HepG2 (cell line): Measurements from ENCODE around the gene CRISPLD2. TPM values are rescaled to one million over a fixed set of nuclear protein-coding genes. Genes with fewer than 3 reads are reported as not detected.

Experiments
- ATAC-seq: fragments of 200-7000 bp; cut with Tn5 transposase; 3 replicates; pipeline ENCODE4 v1.9.1; 2020; ENCODE audit warnings: mild to moderate bottlenecking, moderate library complexity
- BruUV-seq: library from RNA; stranded (reverse); fragments of 400-500 nt; replicated peaks from 2 replicates; lab custom pipeline; 2021; lab: Mats Ljungman, UMichigan
- CTCF ChIA-PET: fragments of 300-600 bp; formaldehyde crosslinking; extraction: SDS; loops from one replicate; lab custom pipeline; 2021; ENCODE audit warnings: low total read pairs, inconsistent platforms, low intra/inter-chr PET ratio; lab: Yijun Ruan, JAX
- POLR2A ChIA-PET: fragments of 350-600 bp; sonication (Branson Sonifier 250); formaldehyde crosslinking; loops from one replicate; lab custom pipeline; 2020; ENCODE audit warnings: antibody characterized with exemption, inconsistent platforms; lab: Yijun Ruan, JAX
- DNase-seq: peaks from one replicate; pipeline ENCODE4 v3.0.0-alpha.2; 2015; ENCODE audit warnings: low spot score
- FAIRE-seq: peaks from 3 replicates; lab custom pipeline; 2011; peaks lifted over from hg19 to GRCh38; lab: Jason Lieb, UNC
- H2AFZ ChIP-seq: one replicate; pipeline ENCODE4 v1.6.1; 2011; ENCODE audit warnings: low read length, inconsistent platforms
- H3K27ac ChIP-seq: fragments of 300-600 bp; 3 replicates; pipeline ENCODE4 v1.8.0; 2011; ENCODE audit warnings: mixed run types, mild to moderate bottlenecking, mixed read lengths, low read length, inconsistent platforms; ENCODE audit not compliant: insufficient read depth; ENCODE audit errors: extremely low read length
- H3K27me3 ChIP-seq, 2 experiments: fragments of 200-600 bp in 1 of 2; 2 replicates in 1 of 2; 3 replicates in 1 of 2; pipeline versions ENCODE4 v1.6.0 to v1.8.0; 2011; ENCODE audit warnings: low read length in 2 of 2, mild to moderate bottlenecking in 2 of 2, moderate library complexity in 2 of 2, inconsistent platforms in 1 of 2; ENCODE audit not compliant: insufficient read depth in 2 of 2, control insufficient read depth in 1 of 2
- H3K36me3 ChIP-seq, 2 experiments: fragments of 200-600 bp in 1 of 2; replicated peaks in 1 of 2; 2 replicates in 1 of 2; 3 replicates in 1 of 2; pipeline versions ENCODE4 v1.5.1 to v1.8.0; 2011; ENCODE audit warnings: low read length in 2 of 2, inconsistent platforms in 1 of 2; ENCODE audit not compliant: insufficient read depth in 2 of 2, control insufficient read depth in 1 of 2
- H3K4me1 ChIP-seq: 2 replicates; pipeline ENCODE4 v1.5.1; 2012; ENCODE audit warnings: low read length, inconsistent platforms; ENCODE audit not compliant: insufficient read depth
- H3K4me2 ChIP-seq: 2 replicates; pipeline ENCODE4 v1.6.0; 2011; ENCODE audit warnings: low read depth, low read length, inconsistent platforms
- H3K4me3 ChIP-seq, 3 experiments: fragments of 200-600 bp in 1 of 3; sonication (generic), shearing (Covaris generic) in 1 of 3; replicated peaks in 1 of 3; 2 replicates each; pipeline ENCODE4 v1.5.1; 2011 to 2016; ENCODE audit warnings: low read length in 3 of 3, inconsistent platforms in 2 of 3, low read depth in 2 of 3, mild to moderate bottlenecking in 2 of 3, control low read depth in 1 of 3, mixed read lengths in 1 of 3; ENCODE audit not compliant: insufficient read depth in 1 of 3
- H3K79me2 ChIP-seq: one replicate; pipeline ENCODE4 v1.6.1; 2011; ENCODE audit warnings: low read length, inconsistent platforms; ENCODE audit not compliant: insufficient read depth
- H3K9ac ChIP-seq: 2 replicates; pipeline ENCODE4 v1.6.0; 2011; ENCODE audit warnings: mild to moderate bottlenecking, low read depth, low read length, inconsistent platforms; ENCODE audit not compliant: insufficient read depth
- H3K9me3 ChIP-seq: 2 replicates; pipeline ENCODE4 v1.5.1; 2012; ENCODE audit warnings: mild to moderate bottlenecking, low read length
- H4K20me1 ChIP-seq: 2 replicates; pipeline ENCODE4 v1.6.0; 2011; ENCODE audit warnings: inconsistent platforms, mild to moderate bottlenecking, low read length, moderate library complexity; ENCODE audit not compliant: insufficient read depth
- CHCHD3 ChIP-seq: sonication (generic); formaldehyde crosslinking; IDR thresholded peaks from 2 replicates; pipeline ENCODE4 v1.8.0; 2022; ENCODE audit warnings: mild to moderate bottlenecking, missing genetic modification reagents, moderate library complexity
- FOXC1 ChIP-seq: sonication (generic); formaldehyde crosslinking; IDR thresholded peaks from 2 replicates; pipeline ENCODE4 v1.8.0; 2022; ENCODE audit warnings: mild to moderate bottlenecking, missing genetic modification reagents, borderline replicate concordance
- KMT2B ChIP-seq: IDR thresholded peaks from 2 replicates; pipeline ENCODE4 v1.6.1; 2016; ENCODE audit warnings: missing genetic modification reagents, missing compliant biosample characterization
- MAZ ChIP-seq, 2 experiments: sonication (generic) in 1 of 2; formaldehyde crosslinking in 1 of 2; IDR thresholded peaks; 2 replicates each; pipeline versions ENCODE4 v1.5.0 to v1.6.1; 2012 to 2020; ENCODE audit warnings: low read depth in 2 of 2, mild to moderate bottlenecking in 2 of 2, borderline replicate concordance in 1 of 2, improper control_type of control experiment in 1 of 2, low read length in 1 of 2, missing genetic modification reagents in 1 of 2, moderate library complexity in 1 of 2
- SRF ChIP-seq: IDR thresholded peaks from 2 replicates; pipeline ENCODE4 v1.6.1; 2011; ENCODE audit warnings: mild to moderate bottlenecking, low read depth, low read length, moderate library complexity
- ZFP82 ChIP-seq: sonication (generic); formaldehyde crosslinking; IDR thresholded peaks from 2 replicates; pipeline ENCODE4 v1.5.1; 2020; ENCODE audit warnings: mild to moderate bottlenecking, missing genetic modification reagents, borderline replicate concordance
- ZNF766 ChIP-seq: sonication (generic); formaldehyde crosslinking; IDR thresholded peaks from 2 replicates; pipeline ENCODE4 v1.5.0; 2020; ENCODE audit warnings: missing genetic modification reagents, borderline replicate concordance
- WGBS: methylation state at CpG from one replicate; pipeline ENCODE4 v1.1.6; 2017; ENCODE audit warnings: low lambda C conversion rate; 5-methylcytosine and 5-hydroxymethylcytosine counted together
- in situ Hi-C: cut with HindIII; loops from 2 replicates; pipeline ENCODE4 v1.10.0; 2017; ENCODE audit warnings: low pct_unique_long_range_greater_than_20kb; ENCODE audit not compliant: extremely low pct_ligation_motif_present
- intact Hi-C: fragments of 100-400 bp; cut with micrococcal nuclease; formaldehyde crosslinking; loops from one replicate; pipeline ENCODE4 v1.10.0; 2022; ENCODE audit not compliant: unreplicated experiment
- polyA plus RNA-seq, 8 experiments: library from polyadenylated mRNA; depleted of rRNA in 3 of 8; stranded (reverse) in 7 of 8; unstranded in 1 of 8; fragments of >200 nt; fragmentation: Illumina TruSeq in 4 of 8; extraction: Trizol in 4 of 8; gene quantifications; 2 replicates each; pipeline versions ENCODE4 v1.2.1 to v1.2.3, GENCODE V29; 2011 to 2016; ENCODE audit warnings: low read depth in 4 of 8, missing spikeins in 1 of 8, mixed read lengths in 1 of 8; ENCODE audit not compliant: insufficient read depth in 1 of 8
- total RNA-seq, 5 experiments: library from RNA; depleted of rRNA; stranded (reverse); fragments of >200 nt; fragmentation: Illumina TruSeq; extraction: Trizol; gene quantifications; 2 replicates each; pipeline ENCODE4 v1.2.3, GENCODE V29; 2016; ENCODE audit warnings: low read depth in 1 of 5
- TF ChIP-seq, protein P1 (sequence below): sonication (generic); formaldehyde crosslinking; IDR thresholded peaks from 2 replicates; pipeline ENCODE4 v1.4.0; 2020; ENCODE audit warnings: missing genetic modification reagents, borderline replicate concordance

The CRISPLD2 gene
- total and polyA plus RNA-seq, 2 of the 13 experiments (the other 11 are each of a cell fraction or from before 2014, with no cell fraction given): 0.04 to 0.31 TPM

DNA sequence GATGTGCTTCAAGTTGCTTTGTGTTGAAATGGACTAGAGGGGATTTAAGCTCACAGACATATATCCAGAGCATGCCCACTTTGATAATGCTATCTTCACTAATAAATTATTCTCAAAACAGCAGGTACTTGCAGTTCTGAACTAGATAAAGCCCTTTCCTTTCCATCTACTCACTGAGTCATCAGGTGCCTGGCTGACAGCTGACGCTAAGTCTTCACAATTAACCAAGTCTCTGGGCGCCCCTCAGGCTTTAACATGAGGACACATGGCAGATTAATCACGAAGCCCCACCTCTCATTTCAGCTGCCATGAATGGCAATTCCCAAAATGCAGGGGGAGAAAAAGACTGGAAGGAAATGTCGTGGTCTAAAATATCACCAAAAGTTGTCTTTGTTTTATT lies 29.5 kb upstream of the CRISPLD2 start:
- H3K36me3 ChIP-seq: no peaks in the 10 kb centered on the region
- no peaks in the 10 kb centered on the region for H3K79me2 ChIP-seq
- no peaks in the 10 kb centered on the region for H3K9me3 ChIP-seq
- intact Hi-C loops: no loop called here
- BruUV-seq: no TSS peak
- H3K4me3 ChIP-seq: no peak overlapping the region
- ATAC-seq (no peak), DNase-seq (no peak), FAIRE-seq (no peak)
- in situ Hi-C loops: no loop called here
- no peaks in the 10 kb centered on the region for H4K20me1 ChIP-seq
- no peak overlapping the region for H2AFZ ChIP-seq
- TF ChIP-seq KMT2B (CRISPR knock-in tag) (no peak), SRF (no peak), ZNF766 (CRISPR knock-in tag) (no peak), CHCHD3 (CRISPR knock-in tag) (no peak), ZFP82 (no peak), FOXC1 (CRISPR knock-in tag) (no peak), MAZ (IDR thresholded peaks at IDR 0.05; ENCODE audit: borderline replicate concordance, low read depth, low read length) (no peak), MAZ (CRISPR knock-in tag; IDR thresholded peaks at IDR 0.05; ENCODE audit: low read depth) (no peak)
- TF ChIP-seq, protein P1, sequence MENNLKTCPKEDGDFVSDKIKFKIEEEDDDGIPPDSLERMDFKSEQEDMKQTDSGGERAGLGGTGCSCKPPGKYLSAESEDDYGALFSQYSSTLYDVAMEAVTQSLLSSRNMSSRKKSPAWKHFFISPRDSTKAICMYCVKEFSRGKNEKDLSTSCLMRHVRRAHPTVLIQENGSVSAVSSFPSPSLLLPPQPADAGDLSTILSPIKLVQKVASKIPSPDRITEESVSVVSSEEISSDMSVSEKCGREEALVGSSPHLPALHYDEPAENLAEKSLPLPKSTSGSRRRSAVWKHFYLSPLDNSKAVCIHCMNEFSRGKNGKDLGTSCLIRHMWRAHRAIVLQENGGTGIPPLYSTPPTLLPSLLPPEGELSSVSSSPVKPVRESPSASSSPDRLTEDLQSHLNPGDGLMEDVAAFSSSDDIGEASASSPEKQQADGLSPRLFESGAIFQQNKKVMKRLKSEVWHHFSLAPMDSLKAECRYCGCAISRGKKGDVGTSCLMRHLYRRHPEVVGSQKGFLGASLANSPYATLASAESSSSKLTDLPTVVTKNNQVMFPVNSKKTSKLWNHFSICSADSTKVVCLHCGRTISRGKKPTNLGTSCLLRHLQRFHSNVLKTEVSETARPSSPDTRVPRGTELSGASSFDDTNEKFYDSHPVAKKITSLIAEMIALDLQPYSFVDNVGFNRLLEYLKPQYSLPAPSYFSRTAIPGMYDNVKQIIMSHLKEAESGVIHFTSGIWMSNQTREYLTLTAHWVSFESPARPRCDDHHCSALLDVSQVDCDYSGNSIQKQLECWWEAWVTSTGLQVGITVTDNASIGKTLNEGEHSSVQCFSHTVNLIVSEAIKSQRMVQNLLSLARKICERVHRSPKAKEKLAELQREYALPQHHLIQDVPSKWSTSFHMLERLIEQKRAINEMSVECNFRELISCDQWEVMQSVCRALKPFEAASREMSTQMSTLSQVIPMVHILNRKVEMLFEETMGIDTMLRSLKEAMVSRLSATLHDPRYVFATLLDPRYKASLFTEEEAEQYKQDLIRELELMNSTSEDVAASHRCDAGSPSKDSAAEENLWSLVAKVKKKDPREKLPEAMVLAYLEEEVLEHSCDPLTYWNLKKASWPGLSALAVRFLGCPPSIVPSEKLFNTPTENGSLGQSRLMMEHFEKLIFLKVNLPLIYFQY: no peak
- no peak overlapping the region for H3K27ac ChIP-seq
- peaks cover 19% of the 10 kb centered on the region; the same call in 1 of the 2 replicates for H3K4me1 ChIP-seq
- WGBS: 88% methylated on average over 4 of the region's 4 CpGs
- ChIA-PET POLR2A (no interaction called here), CTCF (no interaction called here)
- no peaks in the 10 kb centered on the region for H3K27me3 ChIP-seq
- no peak overlapping the region for H3K4me2 ChIP-seq
- no peak overlapping the region for H3K9ac ChIP-seq
